GM18909 (cell line): Measurements from ENCODE around the gene PRR5.

Experiments used
- ATAC-seq: cut with Tn5 transposase; IDR thresholded peaks from one replicate; pipeline ENCODE4 v1.9.1; 2021; ENCODE audit warnings: mild to moderate bottlenecking; ENCODE audit not compliant: unreplicated experiment, poor library complexity

Gene PRR5

DNA sequence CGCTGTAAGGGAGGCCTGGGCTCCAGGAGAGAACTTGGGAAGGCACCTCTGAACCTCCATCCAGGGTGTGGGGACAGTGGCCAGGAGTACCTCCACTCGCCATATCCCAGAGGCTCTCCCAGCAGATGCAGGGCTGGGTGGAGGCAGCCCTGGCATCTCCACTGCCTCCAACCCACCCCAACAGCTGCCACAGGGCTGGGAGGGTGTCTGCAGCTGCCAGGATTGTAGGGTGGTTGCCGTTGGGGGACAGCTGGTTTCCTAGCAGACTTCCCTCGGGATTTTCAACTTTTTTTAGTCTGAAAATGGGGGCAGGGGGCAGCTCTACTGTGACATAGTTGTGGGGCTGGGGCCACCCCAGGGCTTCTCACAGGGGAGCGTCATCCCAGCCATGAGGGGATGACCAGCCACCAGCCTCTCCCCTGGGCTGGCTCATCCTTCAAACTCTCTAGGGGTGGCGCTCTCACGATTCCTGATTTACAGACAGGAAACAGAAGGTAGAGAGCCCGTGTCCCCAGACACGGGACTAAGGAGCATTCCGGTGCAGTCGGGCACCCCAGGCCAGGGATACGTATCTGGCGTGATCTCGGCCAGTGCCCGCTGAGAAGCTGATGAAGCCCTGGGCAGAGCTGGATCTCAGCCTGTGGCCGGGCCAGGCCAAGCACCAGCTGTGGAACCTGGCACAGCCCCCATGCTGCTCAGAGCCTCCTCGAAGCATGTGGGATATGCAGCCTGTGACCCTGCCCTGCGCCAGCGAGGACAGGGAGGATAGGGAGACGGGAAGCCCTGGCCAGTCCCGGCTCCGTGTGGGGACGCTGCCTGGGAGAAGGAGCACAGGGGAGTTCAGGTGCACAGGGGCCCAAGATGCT, 9.9 kb downstream of the PRR5 start:
- no peak for ATAC-seq

DNA sequence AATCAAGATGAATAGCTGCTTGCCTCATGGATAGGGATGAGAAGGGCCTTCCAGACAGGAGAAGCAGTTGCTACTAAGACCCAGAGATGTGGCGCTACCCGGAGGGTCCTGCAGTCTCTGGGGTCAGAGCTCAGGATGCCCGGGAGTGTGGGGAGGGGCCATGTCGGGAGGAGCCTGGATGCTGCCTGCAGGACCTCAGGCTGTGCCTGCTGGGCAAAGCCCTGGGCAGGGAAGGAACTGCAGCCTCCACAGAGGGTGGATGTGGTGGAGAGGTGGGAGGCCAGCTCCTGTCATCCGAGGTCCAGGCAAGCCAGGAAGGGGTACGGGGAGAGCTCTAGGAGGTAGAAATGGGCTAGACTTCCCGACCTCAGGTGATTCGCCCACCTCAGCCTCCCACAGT, 11.0 kb downstream of the PRR5 start:
- no peak for ATAC-seq

DNA sequence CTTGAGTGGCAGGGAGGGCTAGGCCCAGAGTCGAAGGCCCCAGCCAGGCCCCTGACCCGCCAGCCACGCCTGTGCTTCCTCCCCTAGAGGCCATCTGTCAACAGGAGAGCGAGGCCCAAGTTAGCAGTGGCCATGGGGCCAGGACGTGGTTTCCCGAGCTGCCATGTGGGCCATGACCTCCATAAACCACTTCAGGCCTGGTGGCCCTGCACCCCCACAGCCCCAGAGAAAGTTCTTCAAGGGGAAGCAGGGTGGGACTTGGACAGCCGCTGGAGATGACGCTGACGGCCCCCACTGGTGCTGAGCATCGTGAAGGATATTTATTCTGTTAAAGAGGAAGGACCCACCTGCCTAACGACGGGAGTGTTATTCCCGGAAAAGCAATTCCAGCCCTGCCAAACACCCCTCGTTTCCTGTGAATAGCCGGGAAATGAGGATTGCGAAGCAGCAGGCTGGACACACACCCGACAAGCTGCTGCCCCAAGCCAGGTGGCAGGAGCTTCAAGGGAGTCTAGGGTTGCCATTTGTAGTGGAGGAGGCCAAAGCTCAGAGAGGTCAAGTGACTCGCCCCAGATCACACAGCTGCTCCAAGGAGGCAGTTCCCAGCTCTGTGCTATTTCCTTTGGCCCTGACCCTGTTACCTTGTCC, 12.8 kb downstream of the PRR5 start:
- no peak for ATAC-seq

DNA sequence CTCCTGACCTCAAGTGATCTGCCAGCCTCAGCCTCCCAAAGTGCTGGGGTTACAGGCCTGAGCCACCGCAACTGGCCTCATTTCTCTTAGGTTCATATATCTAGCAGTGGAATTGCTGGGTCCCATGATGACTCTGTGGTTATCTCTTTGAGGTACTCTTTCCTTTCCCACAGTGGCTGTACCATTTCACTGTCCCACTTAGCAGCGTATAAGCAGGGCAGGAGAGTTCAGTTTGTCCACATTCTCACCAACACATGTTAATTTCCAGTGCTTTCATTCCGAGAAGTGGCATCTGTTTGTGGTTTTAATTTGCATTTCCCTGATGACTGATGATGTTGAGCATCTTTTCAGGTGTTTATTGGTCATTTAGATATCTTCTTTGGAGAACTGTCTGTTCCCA, 16.4 kb downstream of the PRR5 start:
- ATAC-seq, result no peak

DNA sequence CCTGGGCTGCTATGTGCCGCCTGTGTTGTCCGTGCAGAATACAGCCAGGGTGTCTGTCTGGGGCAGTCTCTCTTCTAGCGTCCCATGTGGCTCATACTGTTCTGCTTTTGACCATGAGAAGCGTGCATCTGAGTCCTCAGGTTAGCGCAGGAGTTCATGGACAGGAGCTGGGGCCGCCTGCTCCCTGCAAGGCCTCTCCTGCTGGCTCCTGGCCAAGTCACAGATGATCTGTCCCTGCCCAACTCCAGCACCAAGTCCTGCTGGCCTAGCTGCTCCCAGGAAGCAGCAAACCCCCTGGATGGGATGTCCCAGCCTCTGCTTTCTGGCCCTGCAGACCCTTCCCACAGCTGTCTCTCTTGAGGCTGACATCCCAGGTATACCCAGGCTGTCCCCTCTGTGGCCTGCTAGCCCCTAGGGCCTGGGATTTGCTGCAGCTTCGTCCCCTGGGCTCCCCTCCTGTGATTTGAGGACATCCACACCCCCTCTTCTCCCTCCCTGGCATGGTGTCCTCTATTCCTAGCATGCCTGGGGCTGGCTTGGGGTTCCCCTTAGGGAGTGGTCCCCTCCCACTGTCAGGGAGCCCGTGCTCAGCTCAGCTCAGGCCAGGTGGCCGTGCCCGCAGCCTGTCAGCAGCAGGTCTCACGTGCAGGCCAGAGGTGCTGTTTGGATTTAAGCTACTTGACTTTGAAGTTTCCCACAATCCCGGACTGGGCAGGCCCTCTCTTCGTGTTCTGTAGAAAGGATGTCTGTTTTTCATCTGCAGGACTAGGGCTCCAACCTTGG, 17.8 kb downstream of the PRR5 start:
- no peak for ATAC-seq

DNA sequence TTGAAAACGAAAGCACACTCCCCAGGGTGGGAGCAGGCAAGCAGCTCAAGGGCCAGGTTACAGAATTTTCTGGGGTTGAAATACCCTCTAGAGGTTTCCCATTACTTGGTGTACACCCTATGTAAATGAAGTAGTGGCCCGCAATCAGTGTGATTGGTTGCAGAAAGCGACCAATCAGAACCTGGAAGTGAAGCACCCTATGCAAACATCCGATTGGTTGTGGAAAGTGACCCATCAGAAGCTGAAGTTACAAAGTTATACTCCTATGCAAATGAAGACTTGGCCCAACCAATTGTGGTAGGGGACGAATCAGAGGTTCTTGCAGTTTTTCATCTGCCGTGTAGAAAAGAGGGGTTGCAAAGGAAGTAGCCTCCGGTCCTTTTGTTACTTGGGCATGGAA, 19.2 kb downstream of the PRR5 start:
- no peak for ATAC-seq

DNA sequence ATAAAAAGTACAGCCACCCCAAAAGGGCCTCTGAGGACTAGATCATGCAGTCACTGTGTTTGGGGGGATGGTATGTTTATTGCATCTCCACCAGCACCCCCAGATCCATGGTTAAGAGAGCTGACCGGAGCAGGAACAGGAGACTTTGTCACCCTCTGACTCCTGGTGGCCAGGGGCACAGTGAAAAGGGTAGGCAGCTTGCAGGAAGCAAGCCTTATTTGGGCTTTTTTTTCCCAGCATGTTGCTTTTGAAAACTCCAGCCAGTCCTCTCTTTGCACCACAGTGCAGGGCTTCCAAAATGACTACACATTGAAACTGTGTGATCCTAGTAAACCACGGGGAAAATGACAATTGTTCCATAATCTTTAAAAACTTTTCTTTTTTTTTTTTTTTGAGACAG, 20.6 kb downstream of the PRR5 start:
- no peak for ATAC-seq

DNA sequence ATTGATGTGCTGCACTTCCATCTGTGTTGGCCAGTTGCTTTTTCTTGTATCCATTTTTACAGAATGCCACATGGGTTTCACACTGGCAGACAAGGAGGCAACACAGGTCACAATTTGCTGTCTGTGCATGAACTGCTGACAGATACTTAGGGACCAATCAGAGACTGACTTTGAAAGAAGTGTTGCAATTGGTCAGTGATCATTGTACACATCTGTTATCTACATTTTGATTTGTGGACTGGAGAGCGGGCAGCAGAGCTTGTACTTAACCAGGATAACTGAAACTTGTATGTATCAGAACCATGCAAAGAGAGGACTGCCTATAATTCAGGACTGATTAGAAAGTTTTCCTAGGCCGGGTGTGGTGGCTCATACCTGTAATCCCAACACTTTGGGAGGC, 21.8 kb downstream of the PRR5 start:
- no peak for ATAC-seq

DNA sequence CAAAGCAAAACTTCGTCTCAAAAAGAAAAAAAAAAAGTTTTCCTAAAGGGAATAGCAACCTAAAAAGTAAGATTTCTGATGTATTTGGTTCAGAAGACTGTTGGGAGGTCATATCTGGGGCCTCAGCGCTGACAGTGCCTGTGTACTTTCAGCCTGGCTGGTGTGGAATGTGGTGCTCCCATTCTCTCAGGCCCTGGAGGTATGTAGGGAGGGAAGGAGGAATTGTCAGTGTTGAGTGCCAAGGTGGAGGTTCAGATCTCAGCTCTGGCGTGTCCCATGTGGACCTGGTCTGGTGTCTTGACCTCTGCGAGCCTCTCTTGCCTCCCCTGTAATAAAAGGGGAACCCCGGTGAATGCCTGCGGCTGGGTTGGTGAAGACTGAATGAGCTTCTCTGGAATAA, 22.4 kb downstream of the PRR5 start:
- ATAC-seq, result no peak

DNA sequence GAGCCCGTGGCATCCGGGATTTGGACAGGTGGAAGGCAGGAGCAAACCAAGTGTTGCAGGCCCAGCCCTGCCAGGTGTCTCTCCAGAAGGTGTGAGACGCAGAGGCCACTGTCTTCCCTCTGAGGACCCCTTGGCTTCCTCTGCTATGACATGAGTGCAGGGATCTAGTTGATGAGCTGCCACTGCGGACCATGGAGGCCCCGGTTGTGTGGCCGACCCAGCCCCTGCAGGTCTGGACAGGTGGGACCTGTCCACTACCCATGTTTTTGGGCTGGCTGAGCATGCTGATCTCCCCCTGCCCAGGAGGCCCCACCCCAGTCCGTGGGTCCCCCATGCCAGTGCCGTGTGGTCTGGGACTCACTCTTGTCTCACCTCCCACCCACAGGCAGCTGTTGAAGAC, 22.9 kb downstream of the PRR5 start:
- no peak for ATAC-seq

DNA sequence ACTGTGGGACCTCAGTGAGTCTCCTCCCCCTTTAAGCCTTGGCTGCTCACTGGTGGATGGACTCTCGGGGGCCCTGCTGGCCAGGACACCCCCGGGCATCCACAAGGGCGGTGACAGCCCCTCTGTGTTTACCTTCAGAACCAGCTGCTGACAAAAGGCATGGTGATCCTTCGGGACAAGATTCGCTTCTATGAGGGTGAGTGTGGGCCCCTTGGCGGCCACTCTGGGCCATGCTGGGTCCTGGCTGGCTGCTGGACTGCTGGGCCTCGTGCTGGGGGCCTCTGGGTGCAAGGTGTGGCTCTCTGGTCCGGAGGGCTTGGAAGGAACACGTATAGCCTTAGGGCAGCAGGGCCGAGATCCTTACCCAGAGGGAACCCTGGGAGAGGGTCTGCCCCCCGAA, 24.4 kb downstream of the PRR5 start:
- no peak for ATAC-seq

DNA sequence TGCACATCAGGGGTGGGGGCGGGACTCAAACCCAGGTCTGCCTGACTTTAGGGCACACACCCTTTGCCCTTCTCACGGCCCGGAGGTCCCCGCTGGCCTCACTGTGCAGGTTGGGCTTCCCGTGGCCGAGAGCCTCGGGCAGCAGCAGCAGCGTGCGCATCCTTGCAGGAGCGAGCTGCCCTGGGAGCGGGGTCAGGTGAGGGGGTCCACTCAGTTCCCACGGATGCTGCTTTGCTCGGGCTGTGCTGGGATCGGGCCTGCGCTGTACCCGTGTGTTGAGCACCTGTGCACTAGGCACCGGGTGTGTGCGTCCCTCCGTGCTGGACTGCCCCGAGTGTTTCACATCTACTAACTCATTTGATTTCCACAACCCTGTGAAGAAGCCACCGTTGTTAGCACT, 25.1 kb downstream of the PRR5 start:
- ATAC-seq, result no peak

DNA sequence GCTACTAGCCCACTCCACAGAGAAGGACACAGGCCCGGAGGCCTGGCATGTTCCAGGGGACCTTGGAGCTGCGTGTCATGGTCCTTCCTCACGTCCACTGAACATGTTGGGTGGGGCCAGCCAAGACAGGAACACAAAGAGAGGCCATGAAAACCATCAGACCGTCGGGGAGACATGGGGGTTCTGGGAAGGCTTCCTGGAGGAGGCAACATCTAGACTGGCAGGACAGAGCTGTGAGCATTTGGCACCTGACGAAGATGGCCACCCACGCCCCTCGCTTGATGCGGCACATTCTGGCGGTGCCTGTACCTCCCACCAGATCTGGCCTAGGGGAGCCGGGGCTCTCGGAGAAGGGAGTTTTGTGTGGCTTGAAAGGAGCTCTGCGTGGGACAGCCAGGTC, 25.7 kb downstream of the PRR5 start:
- no peak for ATAC-seq

DNA sequence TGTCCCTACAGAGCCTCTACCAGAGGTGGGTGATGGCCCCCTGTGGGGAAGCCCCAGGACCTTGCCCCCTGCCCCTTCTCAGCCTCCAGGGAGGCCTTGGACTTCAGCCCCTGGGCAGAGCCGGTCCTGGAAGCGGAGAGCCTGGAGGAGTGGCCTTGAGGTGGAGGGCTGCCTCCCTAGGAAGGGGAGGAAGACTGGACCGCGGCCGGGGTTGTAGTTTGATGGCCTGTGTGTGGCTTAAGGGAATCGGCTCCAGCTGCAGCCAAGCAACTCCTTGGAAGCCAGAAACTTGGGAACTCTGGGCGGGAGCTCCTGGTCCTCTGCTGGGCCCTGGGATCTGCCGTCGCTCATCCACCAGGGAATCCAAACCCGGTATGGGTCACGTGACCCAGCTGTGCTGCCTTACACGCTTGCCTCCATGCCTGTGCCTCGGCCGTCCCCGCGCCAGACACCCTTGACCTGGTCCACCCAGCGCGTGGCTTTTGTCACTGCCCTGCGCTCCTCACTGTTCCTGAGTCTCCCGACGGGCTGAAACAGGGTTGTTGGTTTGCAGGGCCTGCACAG, 26.8 kb downstream of the PRR5 start:
- ATAC-seq, result no peak

DNA sequence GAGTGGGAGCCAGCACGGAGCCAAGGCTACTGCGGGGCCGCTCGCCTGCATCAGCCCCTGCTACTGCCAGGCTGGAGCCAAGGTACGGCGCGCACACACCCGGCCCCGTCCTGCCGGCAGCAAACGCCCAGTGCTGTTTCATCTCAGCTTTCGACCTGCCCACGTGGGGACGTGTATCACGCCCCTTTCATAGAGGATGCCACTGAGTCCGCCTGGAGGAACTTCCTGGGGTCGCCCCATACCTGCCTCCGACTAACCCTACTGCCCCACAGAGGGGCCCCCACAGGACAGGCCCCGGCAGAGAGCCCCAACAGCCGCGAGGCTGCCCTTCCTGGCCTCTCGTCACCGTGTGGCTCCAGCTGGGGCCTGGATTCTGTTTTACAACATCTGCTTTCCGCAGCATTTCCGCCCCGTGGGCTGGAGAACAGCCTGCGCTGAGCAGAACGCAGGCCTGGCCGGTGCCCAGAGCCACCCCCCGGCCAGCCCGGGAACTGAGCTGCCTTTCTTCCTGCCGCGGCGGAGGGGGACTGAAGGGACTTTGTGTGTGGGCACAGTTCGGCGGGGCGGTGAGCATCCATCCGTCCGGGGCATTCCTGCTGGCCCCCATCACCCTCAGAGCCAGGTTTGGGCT, 27.5 kb downstream of the PRR5 start:
- no peak for ATAC-seq

DNA sequence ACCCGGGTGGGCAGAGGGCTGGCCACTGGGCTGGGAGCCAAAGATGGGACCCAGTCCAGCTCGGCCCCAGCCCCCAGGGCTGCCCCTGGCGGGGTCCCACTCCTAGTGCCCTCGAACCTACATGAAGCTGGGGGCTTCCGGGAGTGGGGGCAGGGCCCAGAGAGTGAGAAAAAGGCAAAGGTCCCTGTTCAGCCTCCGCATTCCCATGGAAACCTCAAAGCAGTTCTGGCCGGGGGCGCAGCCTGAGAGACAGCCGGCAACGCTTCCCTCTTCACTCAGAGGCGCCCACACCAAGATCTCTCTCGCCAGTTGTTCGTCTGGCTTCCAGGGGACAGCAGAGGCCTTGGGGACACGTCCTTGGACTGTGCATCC, 28.0 kb downstream of the PRR5 start:
- no peak for ATAC-seq

DNA sequence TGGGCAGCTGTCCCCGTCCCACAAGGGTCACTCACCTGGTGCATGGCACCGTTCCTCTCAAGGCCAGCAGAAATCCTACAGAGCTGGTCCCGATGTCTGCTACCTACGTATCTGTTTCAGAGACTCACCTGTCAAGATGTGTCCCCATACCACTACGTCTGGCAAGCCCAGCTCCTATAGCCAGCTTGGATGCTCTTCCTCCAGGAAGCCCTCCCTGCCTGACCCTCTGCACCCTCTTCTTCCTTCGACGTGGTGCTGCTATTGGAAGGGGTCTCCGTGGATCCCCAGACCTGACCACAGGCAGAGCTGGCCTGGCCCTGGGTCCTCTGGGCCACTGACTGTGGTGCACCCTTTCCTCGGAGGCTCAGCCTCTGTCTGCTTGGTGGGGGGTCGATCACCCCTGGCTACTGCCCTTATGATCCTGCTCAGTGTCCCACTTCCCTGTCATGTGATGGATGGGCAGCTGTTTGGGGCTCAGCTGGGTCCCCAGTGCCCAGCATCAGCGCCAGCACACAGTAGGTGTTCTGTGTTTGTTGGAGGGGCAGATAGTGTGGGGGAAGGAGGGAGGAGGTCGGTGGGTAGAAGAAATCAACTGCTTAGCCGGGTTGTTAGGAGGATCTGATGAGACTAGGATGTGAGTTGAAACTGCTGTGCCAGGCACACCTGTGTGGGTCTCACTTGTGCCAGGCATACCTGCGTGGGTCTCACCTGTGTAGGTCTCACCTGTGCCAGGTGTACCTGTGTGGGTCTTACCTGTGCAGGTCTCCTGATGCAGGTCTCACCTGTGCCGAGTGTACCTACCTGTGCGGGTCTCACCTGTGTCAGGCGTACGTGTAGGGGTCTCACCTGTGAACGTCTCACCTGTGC, 28.7 kb downstream of the PRR5 start:
- ATAC-seq, result no peak

DNA sequence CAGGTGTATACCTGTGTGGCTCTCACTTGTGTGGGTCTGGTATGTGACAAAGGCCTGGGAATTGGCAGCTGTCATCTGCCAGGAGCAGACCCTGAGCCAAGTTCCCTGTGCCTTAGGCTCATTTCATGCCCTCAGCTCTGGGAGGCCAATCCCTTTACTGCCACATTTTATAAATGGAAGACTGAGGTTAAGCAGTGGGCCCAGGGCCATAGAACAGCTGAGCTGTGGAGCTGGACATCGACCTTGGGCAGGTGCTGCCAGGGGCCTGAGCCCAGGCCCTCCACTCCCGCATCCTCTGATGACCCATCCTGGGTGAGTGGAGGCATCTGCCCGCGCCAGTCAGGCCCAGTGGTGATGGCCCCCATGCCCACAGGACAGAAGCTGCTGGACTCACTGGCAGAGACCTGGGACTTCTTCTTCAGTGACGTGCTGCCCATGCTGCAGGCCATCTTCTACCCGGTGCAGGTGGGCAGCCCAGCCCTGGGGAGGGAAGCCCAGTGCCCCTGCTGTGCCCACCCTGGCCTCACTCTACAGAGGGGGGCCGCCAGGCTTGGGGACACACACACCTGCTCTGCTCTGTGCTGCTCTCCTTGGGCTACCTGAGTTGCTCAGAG, 29.5 kb downstream of the PRR5 start:
- ATAC-seq, result no peak

DNA sequence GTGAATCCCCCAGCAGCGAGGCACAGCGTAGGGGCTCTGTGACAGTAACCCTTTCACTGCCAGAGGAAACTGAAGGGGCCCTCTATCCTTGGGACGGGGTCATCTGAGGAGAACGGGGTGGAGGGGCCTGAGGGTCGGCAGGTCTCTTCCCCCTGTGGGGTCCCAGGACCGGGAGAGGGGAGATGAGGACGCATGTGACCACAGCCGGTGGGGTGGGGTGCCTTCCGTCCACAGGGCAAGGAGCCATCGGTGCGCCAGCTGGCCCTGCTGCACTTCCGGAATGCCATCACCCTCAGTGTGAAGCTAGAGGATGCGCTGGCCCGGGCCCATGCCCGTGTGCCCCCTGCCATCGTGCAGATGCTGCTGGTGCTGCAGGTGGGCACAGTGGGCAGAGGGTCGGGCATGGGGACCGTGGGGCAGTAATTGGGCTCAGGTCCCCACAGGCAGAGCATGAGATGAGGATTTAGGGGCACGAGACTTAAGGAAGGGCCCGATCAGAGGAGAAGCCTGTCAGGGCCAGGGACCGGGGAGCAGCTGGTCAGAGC, 30.1 kb downstream of the PRR5 start:
- no peak for ATAC-seq
